HL-60 (cell line): ENCODE data around the gene IL20.

ENCODE experiments used
- POLR2AphosphoS5 ChIP-seq: IDR thresholded peaks from 2 replicates; pipeline ENCODE4 v1.6.1; 2012; ENCODE audit warnings: low read depth
- SPI1 ChIP-seq: IDR thresholded peaks from 2 replicates; pipeline ENCODE4 v1.6.1; 2012; ENCODE audit warnings: low read depth, mild to moderate bottlenecking, borderline replicate concordance
- TF ChIP-seq, protein P1 (sequence below): IDR thresholded peaks from one replicate; pipeline ENCODE4 v1.5.1; 2011; ENCODE audit warnings: low read length, control low read depth, inconsistent platforms; ENCODE audit not compliant: insufficient read depth

DNA sequence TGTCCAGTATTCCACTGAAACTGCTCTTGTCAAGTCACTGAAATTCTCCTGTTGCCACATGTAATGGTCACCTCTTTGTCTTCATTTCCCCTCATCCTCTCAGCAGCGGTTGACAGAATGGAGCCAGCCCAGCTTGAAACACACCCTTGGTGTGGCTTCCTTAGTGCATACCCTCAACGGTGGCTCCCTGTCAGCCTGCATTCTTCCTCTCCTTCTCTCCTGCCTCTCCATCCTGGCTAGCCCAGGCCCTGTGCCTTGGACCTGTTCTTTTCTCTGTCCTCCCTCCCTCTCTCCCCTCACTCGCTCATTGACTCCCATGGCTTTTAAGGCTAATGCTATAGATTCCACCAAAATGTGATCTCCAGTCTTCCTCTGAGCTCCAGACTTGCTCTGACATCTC is 52.7 kb downstream of the IL20 start:
- TF ChIP-seq POLR2AphosphoS5 (no peak), SPI1 (no peak)
- TF ChIP-seq, protein P1, sequence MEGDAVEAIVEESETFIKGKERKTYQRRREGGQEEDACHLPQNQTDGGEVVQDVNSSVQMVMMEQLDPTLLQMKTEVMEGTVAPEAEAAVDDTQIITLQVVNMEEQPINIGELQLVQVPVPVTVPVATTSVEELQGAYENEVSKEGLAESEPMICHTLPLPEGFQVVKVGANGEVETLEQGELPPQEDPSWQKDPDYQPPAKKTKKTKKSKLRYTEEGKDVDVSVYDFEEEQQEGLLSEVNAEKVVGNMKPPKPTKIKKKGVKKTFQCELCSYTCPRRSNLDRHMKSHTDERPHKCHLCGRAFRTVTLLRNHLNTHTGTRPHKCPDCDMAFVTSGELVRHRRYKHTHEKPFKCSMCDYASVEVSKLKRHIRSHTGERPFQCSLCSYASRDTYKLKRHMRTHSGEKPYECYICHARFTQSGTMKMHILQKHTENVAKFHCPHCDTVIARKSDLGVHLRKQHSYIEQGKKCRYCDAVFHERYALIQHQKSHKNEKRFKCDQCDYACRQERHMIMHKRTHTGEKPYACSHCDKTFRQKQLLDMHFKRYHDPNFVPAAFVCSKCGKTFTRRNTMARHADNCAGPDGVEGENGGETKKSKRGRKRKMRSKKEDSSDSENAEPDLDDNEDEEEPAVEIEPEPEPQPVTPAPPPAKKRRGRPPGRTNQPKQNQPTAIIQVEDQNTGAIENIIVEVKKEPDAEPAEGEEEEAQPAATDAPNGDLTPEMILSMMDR: no peak
